ENCODE results near the gene SSTR5. TPM values are rescaled to one million over a fixed set of nuclear protein-coding genes. Genes with fewer than 3 reads are reported as not detected.

Gene SSTR5
- total RNA-seq, 1 donor from 2014 or later = not detected

- TF ChIP-seq, protein P1, sequence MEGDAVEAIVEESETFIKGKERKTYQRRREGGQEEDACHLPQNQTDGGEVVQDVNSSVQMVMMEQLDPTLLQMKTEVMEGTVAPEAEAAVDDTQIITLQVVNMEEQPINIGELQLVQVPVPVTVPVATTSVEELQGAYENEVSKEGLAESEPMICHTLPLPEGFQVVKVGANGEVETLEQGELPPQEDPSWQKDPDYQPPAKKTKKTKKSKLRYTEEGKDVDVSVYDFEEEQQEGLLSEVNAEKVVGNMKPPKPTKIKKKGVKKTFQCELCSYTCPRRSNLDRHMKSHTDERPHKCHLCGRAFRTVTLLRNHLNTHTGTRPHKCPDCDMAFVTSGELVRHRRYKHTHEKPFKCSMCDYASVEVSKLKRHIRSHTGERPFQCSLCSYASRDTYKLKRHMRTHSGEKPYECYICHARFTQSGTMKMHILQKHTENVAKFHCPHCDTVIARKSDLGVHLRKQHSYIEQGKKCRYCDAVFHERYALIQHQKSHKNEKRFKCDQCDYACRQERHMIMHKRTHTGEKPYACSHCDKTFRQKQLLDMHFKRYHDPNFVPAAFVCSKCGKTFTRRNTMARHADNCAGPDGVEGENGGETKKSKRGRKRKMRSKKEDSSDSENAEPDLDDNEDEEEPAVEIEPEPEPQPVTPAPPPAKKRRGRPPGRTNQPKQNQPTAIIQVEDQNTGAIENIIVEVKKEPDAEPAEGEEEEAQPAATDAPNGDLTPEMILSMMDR (conservative IDR thresholded peaks at IDR 0.05; ENCODE audit: low read depth, low read length) = peak; percentile 11
- DNase-seq (ENCODE audit: low read depth) = no peak
- no peak overlapping the region for H3K4me3 ChIP-seq (ENCODE audit: low read depth, low read length)
Observed at GRCh38 chr16:1095450-1096168, 23.1 kb downstream of the SSTR5 start.

GRCh38 chr16:1096169-1097082, 23.9 kb downstream of the SSTR5 start, which contains the start of gene C1QTNF8:
Gene C1QTNF8 (minus strand): TSS chr16:1096244. CDS start chr16:1094922, 1,322 bp downstream.
- TF ChIP-seq, protein P1 (conservative IDR thresholded peaks at IDR 0.05; ENCODE audit: low read depth, low read length) = no peak

DNA sequence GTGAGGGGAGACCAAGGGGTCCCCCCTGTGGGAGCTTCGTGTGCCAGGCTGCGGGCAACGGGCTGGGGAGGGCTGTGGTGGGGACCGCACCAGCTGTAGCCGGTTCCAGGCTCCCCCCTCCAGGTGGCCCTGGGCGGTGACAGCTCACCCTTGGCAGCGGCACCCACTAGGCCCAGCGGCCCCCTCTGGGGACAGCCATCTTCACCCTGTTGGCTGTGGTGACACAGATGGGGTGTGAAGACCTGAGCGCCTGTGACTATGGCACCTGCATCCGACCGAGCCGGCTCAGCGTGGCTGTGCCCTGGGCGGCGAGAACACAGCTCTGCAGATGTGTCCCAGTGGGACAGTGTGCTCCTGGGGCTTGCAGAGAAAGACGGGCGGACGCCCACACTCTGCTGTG, 24.6 kb downstream of the SSTR5 start:
- no peak overlapping the region for H3K4me3 ChIP-seq (ENCODE audit: low read depth, low read length)
- TF ChIP-seq, protein P1 (conservative IDR thresholded peaks at IDR 0.05; ENCODE audit: low read depth, low read length) = no peak
- DNase-seq (ENCODE audit: low read depth) = no peak

More at GRCh38 chr16:1096169-1097082, 23.9 kb downstream of the SSTR5 start, which contains the start of gene C1QTNF8:
- no peak for DNase-seq (ENCODE audit: low read depth)
- H3K4me3 ChIP-seq (ENCODE audit: low read depth, low read length) = no peak within 1 kb of the TSS

DNA sequence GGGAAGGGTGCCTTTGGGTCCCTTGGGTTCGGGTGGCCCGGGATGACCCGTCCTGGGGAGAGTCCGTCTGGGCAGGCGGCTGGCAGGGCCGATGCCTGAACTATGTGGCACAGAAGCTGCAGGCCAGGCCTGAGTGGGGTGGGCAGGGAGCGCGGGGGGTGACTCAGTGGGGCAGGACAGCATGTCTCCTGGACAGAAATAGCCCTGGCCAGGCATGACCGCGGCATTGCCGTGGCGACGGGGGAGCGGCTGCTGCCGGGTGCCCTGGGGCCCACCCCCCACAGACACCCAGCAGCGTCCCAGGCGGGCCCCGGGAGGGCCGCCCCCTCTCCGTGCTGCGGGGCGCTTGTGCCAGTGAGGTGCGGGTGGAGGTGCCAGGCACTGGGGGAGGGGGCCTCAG, 25.3 kb downstream of the SSTR5 start:
- no peak for DNase-seq (ENCODE audit: low read depth)
- TF ChIP-seq, protein P1 (conservative IDR thresholded peaks at IDR 0.05; ENCODE audit: low read depth, low read length) = no peak
- no peak overlapping the region for H3K4me3 ChIP-seq (ENCODE audit: low read depth, low read length)

DNA sequence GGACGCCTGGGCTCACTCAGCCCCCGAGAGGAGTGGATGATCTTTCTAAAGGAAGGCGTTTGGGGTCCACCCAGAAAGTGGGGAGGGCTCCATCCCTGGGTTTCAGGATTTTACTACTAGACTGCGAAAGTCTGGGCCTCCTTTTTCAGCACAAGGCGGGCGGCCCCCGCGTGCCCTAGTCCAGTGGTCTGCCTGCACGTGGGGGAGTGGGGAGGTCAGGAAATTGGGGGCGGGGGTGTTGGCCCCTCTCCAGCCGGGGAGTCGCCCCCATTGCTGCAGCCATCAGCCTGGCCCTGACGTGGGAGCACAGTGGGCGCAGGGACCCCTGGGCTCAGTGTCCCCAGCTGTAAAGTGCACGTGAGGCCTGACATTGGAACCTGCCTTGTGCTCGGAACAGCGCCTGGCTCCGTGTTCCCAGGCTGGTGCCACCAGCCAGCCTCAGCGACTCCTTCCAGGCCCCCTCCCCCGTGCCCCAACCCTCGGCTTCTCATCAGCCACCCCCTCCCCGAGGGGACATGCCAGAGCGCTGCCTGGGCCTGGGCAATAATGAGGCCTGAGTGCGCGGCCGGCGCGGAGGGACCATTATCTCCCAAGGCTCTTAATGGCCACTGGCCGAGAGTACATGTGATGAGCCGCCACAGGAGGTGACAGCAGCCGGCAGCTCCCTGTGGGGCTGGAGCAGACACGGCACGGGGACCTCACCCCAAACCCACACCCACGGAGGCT, 25.9 kb downstream of the SSTR5 start:
- no peak overlapping the region for H3K4me3 ChIP-seq (ENCODE audit: low read depth, low read length)
- no peak for DNase-seq (ENCODE audit: low read depth)
- TF ChIP-seq, protein P1 (conservative IDR thresholded peaks at IDR 0.05; ENCODE audit: low read depth, low read length) = no peak

DNA sequence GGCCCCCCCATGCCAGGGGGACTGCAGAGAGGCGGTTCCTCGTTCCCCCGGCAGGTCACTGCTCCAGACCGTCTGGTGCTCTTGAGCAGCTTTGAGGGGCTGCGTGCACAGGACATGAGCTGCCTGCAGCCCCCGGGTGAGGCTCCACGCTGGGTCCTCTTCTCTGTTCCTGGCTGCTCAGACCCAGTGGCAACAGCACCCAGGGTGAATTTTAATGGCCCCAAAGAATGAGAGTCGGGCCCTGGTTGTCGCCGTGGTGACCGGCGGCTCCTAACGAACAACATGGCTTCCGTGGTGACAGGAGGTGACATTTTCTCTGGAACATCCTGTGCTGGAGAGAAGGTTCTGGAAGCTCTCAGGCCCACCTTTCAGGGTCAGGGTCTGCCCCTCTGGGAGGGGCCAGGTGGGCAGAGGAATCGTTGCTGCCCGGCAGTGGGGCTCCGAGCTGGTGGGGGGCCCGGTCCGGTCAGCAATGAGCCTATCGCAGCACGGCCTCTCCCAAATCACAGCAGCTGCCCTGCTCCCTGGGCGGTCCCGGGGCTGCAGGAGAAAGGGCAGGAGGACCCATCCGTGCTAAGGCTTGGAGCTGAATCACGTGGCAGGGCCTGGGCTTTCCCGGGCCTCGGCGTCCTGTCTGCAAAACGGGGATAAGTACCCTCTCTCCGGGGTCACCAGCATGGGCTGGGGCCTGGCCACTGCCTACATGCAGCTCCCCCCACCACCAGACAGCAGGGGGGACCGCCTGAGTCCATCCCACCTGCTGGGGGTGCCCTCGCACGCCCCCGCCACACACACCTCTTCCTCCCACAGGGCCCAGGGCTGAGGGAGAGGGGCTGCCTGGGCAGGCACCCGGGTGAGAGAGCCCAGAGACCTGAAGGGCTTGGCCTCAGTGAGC, 26.9 kb downstream of the SSTR5 start:
- no peak for DNase-seq (ENCODE audit: low read depth)
- no peak overlapping the region for H3K4me3 ChIP-seq (ENCODE audit: low read depth, low read length)
- TF ChIP-seq, protein P1 (conservative IDR thresholded peaks at IDR 0.05; ENCODE audit: low read depth, low read length) = no peak

Measured in epithelial cell of proximal tubule (primary cell).